HG03442 (cell line): ENCODE data around the gene PITPNC1.
A peak's percentile ranks its signal among the peaks of the same experiment; 100 is the strongest.
"Not testable (repeated sequence)": the region's sequence is repeated elsewhere in the genome, so short reads cannot be mapped to it uniquely, and the experiment has no call there.

ENCODE experiments used
- ATAC-seq: cut with Tn5 transposase; IDR thresholded peaks from one replicate; pipeline ENCODE4 v1.9.1; 2021; ENCODE audit warnings: mild to moderate bottlenecking, moderate library complexity; ENCODE audit not compliant: unreplicated experiment

The PITPNC1 gene

DNA sequence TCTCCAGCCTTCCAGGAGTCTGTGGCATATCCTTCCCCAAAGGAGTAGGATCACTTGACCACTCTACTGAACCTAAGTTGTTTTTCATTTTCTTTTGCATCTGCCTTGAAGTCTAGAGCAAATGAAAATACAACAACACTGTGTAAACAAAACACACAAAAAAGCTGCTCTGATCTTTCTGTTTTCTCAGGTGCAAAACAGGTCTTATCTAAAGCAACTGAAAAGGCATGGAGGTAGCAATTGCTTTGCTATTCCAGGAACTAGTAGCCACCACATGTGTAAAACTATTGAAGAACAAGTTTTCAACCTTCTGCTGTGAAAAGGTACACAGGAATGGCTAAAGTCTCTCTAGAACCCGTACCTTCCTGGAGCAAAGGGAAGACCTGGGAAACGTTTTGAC, 127.1 kb downstream of the PITPNC1 start:
- ATAC-seq = no peak

DNA sequence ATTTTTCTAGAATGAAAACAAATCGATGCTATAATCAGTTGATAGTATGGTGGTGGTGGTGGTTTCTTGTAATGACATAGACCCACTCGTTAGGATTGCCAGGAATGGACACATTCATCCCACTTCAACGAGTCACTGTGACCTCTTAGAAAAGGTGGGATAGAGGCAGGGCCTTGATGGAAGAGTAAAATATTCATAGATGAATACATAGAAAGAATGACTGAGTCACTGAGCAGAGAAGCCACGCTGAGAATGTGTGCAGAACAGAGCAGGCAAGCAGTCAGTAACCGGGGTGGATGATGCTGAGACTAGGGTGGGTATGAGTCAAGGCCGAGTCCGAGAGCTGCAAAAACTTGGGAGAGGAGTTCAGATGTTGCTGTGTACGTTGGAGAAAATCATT, 129.9 kb downstream of the PITPNC1 start:
- no peak for ATAC-seq

DNA sequence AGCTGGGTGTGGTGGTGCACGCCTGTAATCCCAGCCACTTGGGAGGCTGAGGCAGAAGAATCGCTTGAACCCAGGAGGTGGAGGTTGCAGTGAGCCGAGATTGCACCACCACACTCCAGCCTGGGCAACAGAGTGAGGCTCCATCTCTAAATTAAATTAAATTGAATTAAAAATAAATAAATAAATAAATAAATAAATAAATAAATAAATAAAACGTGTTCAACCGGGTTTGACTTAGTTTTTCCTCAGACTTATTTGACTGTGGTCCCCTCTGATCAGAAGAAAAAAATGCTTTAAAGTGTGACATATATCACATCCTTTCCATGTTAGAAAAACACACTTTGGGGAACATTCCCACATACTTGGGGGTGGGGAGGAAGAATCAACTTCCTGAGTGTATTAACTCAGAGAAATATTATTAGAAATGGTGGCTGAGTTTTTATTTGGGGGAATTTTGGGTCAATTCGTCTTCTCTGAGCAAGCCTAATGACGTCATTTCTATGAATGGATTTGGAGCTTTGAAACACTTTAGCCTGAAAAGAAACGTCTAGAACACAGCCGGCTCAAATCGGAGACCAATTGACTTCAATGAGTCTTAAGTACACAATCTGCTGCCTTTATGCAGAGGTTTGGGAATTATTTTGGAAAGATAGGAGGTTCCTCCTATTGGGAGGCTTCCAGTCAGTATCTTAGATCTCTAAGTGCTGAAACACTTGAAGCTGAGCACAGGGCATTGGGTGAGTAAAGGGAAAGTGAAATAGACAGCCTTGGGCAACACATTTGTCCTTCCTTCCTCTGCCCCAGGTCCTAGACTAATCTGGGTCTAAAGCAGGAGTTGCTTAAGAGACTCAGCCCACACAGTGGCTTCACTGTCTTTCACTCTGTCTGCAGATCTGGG, 132.6 kb downstream of the PITPNC1 start:
- ATAC-seq = no peak

- ATAC-seq = no peak
These were observed 133.9 kb downstream of the PITPNC1 start for GRCh38 chr17:67511012-67511411.

DNA sequence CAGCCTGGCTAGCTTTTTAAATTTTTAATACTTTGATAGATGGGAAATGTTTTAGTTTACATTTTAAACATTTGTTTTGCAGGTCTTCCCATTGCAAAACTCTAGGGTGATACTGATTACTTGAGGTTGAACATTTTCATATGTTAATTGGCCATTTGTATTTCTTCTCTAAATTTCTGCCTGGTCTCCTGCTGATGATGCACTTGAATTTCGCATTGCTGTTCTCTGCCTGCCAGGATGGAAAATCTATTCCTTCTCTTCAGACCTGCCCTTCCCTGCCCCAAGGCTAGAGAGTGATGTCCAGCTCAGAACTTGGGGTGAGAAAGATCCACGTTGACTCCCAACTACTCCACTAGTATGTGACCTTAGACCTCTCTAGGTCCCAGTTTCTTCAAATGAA, 134.7 kb downstream of the PITPNC1 start:
- no peak for ATAC-seq

DNA sequence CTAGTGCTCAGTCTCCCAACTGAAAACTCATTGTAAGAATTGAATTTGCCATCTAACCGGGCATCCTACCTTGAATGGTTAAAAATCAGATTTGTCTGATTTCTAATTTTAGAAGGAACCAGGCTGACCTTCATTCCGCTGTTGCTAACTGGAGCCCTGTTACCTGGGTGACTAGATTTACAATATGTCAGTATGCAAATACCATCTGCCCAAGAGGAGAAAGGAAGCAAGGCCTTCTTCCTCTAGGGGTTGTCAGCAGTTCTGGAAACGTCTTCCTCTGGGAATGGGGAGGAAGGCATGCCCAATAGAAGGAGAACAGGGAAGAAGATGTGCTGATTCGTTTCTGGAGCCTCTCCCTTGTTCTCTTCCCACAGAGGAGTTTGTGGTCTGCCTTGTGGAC, 137.9 kb downstream of the PITPNC1 start:
- no peak for ATAC-seq

DNA sequence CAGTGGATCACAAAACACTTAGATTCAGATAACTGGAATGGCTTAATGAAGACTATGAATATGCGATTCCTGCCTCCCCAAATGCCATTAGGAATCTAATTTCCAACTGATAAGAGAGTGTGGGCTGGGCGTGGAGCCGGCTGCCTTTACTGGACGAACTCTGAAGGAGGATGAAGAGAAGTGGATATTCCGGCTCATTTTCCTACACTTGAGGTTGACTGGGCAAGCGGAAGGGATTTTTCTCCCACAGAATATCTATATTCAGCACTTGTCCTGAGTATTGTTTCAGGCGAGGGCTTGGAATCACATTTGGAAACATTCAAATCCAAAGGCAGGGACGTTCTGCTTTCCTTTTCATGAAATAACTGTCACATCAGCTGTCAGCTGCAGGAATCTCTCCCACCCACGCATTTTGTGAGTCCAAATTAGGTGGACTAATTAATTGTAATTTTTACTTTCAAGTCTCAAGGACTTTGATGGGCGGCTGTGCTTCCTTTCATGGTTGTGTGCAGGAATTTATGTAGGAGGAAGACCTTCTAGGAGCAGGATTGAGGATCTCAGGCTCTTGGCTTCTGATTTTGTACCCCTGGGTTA, 138.5 kb downstream of the PITPNC1 start:
- no peak for ATAC-seq

DNA sequence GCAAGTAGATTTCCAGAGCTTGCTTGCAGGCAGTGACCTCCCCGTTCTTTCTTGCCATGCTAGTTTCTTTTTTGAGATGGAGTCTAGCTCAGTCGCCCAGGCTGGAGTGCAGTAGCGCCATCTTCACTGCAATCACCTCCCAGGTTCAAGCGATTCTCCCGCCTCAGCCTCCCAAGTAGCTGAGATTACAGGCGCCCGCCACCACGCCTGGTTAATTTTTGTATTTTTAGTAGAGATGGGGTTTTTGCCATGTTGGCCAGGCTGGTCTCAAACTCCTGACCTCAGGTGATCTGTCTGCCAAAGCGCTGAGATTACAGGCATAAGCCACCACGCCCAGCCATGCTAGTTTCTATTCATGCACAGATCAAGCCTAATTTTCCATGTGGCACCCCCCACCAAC, 139.5 kb downstream of the PITPNC1 start:
- not testable (repeated sequence) for ATAC-seq

GRCh38 chr17:67517325-67517724, 140.2 kb downstream of the PITPNC1 start:
- ATAC-seq = no peak

- ATAC-seq = no peak
These were observed 141.8 kb downstream of the PITPNC1 start for GRCh38 chr17:67518876-67519275.

- no peak for ATAC-seq
These were observed 142.7 kb downstream of the PITPNC1 start for GRCh38 chr17:67519801-67520251.

DNA sequence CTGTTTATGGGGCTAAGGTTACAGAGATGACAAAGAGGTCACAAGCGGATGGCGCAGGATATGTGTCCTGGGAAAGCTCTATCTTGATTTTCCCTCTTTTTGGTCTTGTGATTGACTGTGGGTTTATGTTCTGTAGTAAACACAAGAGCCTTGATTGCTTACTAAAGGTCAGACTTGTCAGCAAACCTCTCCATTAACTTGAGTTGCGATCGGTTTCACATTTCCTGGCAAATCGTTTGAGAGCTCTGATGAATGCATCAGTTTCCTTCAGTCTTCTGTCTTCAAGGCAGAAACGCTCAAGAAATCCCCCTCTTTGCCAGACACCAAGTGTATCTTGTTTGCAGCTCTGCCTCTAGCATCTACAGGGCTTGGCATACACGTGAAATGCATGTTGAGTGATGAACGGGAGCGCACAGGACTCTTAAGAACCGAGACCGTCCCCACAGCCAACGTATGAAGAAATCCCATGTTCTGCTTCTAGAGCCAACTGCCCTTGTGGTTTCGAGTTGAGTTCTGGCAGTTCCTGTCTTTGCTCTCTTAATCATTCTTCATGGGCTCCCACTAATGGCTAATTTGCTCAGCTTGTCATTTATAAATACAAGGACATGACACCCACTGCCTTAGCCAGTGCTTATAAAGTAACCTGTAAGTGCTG, 143.3 kb downstream of the PITPNC1 start:
- no peak for ATAC-seq

DNA sequence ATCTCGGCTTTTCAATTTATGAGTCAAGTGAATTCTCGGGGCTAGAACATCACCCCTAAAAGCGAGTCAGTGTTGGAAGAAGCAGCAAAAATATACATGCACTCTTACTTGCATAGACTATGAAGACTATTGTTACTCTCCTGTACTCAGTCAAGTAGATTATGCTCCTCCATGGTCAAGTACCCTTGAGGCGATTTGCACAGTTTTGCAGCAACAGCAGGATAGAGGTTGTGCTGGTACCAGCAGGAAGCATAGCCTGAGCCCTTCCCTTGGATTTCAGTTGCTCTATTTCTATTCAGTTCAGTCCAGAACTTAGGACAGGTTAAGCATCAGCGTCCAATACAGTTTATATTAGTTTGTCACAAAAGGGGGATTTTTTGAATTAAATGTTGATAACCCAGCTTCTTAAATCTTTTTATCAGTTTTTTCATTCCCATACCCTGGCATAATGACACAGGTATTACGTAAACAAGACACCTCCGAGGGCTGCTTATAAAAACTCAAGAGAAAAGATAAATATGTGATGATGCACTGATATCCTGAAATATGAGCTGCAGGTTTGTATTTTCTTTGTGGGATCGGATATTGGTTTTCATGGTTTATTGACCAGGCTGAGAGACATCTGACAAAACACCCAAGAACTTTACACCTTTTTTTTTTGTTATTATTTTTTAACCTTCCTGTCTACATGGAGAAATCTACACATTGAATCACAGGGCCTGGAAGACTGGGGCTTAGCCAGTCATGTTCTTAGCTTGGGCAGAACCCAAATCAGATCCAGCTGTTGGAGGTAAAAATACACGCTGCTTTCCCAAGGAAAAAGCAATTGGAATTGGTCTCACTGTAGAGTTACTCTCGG, 144.1 kb downstream of the PITPNC1 start:
- ATAC-seq = no peak

- ATAC-seq = no peak
These were observed 144.6 kb downstream of the PITPNC1 start for GRCh38 chr17:67521775-67522069.

DNA sequence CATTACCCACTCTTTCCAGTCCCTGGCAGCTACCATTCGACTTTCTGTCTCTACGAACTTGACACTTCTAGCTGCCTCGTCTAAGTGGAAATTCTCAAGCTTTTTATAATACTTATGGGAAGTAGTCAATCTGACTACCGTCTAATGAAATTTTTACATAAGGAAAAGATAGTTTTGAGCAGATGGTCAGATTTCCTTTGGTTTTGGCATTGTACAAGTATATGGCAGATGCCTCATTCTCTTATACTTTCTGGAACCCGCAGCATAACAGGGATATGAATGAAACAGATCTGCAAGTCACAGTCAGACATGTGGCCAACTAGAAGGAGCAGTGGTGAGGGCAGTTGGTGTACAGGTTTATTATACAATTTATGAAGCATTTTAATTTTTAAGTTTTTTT, 146.0 kb downstream of the PITPNC1 start:
- ATAC-seq = no peak

DNA sequence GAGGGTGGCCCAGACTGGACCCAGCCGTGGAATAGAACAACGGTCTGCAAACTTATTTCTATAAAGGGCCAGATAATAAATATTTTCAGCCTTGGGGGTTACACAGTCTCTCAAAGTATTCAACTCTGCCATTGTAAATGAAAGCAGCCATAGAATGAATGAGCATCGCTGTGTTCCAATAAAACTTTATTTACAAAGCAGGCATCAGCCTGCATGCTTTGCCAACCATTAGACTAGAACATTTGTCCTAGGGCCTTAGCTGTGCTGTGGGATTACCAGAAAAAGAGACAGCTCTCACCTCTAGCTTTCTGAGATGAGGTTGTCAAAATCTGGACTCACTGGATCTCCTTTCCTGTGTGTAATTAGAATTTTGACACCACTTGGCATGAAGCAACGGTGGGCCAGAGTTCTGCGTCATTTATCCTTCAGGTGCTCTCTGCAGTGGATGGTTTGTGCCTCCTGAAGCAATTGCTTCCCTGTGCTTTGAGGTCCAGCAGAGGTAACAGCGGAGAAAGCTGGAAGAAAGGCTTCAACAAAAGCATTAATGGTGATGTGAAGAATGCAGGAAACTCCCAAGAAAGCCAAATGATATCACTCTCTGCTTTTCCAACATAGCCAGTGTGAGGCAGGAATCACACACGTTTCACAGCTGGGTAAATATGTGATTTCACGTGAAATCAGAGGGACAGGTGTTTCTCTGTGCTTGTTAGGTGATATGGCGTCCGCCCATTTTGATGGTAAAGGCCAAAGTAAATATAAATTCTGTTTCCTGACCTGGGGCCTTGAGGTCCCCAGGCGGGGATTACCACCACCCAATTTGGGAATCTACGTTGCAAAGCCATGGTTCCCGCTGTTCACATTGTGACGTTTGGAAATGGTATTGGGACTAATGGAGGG, 148.4 kb downstream of the PITPNC1 start:
- no peak for ATAC-seq

DNA sequence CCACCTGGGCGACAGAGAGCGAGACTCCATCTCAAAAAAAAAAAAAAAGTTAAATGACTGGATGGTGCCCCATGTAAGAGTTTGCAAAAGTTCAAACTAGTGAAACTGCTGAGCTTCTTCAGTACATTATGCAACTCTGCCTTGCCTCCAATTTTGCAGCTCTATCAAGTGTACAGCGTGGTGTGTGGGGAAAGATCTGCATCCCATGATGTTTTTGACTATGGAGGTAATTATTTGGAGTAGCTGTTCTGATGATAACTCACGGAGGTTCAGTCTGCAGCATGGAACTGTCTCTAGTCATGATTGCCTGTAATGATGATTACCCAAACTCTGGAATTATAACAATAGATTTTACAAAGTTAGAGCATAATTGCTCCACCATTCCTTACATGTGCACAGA, 149.6 kb downstream of the PITPNC1 start:
- ATAC-seq = no peak

- no peak for ATAC-seq
These were observed 151.8 kb downstream of the PITPNC1 start for GRCh38 chr17:67528751-67529436.

- ATAC-seq = peak; percentile 81
These were observed 154.2 kb downstream of the PITPNC1 start for GRCh38 chr17:67531291-67531690.
